ENCODE data around the gene KIRREL3.

The KIRREL3 gene

DNA sequence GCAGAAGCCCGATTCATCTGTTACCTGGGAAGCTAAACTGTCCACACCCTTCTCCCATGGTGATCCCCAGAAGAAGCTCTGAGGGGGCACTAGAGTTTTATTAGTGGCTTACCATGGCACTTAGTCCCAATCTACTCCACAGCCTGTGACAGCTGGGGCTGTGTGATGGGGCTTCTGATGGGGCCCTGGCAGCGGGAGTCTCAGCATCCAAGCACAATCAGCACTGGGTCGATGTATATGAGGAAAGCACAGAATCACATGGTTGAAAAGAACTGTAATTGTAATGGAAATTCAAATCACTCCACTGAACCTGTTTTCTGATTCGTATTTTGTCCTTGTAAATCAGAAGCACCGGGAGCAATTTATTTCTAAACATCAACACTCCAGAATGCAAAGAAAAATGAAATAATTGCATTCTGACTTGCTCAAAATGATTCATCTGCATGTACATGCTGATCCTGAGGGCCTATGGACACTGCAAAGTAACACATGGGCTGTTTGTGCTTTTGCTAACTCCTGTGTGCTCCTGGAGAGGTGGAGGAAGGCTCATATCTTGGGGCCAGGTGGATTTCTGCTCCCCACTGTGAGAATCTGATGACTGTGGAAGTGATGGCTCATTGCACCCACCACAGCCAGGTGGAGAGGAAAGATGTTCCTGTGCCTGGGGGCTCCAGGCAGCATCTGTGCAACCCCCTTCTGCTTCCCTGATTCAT is 203.0 kb downstream of the KIRREL3 start:
- no peak for TF ChIP-seq CTCF (IDR thresholded peaks at IDR 0.05; ENCODE audit: low read depth, low read length)
- no peak overlapping the region for H3K4me3 ChIP-seq (ENCODE audit: low read depth, low read length)

- TF ChIP-seq CTCF (IDR thresholded peaks at IDR 0.05; ENCODE audit: low read depth, low read length), result no peak
- H3K4me3 ChIP-seq (ENCODE audit: low read depth, low read length), result no peak overlapping the region
These were observed 207.0 kb downstream of the KIRREL3 start for GRCh38 chr11:126793596-126793995.

- H3K4me3 ChIP-seq (ENCODE audit: low read depth, low read length), result no peak overlapping the region
- no peak for TF ChIP-seq CTCF (IDR thresholded peaks at IDR 0.05; ENCODE audit: low read depth, low read length)
These were observed 208.6 kb downstream of the KIRREL3 start for GRCh38 chr11:126791991-126792390.

DNA sequence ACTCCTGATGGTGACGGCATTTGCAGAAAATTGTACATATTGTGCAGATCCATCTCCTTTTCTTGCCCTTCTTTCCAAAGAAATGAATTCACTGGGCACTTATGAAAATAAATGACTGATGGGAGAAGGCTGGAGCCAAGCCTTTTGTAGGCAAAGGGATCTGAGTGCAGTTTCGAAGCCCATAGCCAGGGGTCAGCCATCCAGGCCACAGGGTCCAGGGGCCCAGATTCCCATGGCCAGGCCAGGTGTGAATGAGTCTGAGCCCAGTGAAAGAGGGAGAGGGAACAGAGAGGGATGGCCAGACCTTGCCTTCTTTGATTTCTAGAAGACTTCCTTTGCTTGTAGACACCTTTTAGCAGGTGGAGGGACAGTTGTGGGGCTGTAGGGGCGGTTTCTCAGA is 209.1 kb downstream of the KIRREL3 start:
- no peak for TF ChIP-seq CTCF (IDR thresholded peaks at IDR 0.05; ENCODE audit: low read depth, low read length)
- no peak overlapping the region for H3K4me3 ChIP-seq (ENCODE audit: low read depth, low read length)

- no peak overlapping the region for H3K4me3 ChIP-seq (ENCODE audit: low read depth, low read length)
- no peak; the same call in 1 of the 2 replicates for TF ChIP-seq CTCF (IDR thresholded peaks at IDR 0.05; ENCODE audit: low read depth, low read length)
These were observed 210.0 kb downstream of the KIRREL3 start for GRCh38 chr11:126790550-126791081.

GRCh38 chr11:126782810-126783209 is 217.8 kb downstream of the KIRREL3 start:
- H3K4me3 ChIP-seq (ENCODE audit: low read depth, low read length), result no peak overlapping the region
- no peak for TF ChIP-seq CTCF (IDR thresholded peaks at IDR 0.05; ENCODE audit: low read depth, low read length)

- H3K4me3 ChIP-seq (ENCODE audit: low read depth, low read length), result no peak overlapping the region
- no peak for TF ChIP-seq CTCF (IDR thresholded peaks at IDR 0.05; ENCODE audit: low read depth, low read length)
These were observed 218.6 kb downstream of the KIRREL3 start for GRCh38 chr11:126781942-126782341.

All from WI38 (cell line).